Measurements from ENCODE around the gene PHC2.

DNA sequence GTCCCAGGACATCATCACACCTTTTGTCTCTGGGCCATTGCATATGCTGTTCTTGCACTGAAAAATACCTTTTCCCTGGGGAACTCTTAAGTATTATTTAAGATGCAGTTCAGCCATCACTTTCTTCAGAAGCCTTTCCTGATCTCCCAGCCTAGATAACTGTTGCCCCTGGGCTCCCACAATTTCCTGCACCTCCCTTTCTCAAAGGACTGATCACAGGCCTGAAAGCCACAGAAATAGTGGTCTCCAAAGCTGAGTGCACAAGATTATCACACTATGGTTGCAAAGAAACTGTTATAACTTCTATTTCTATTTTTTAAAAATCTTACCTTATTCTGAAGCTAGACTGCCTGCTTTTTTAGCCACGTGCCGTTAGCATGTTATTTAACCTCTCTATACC is 38.8 kb upstream of the PHC2 start:
- no peak for TF ChIP-seq EZH2phosphoT487 (conservative IDR thresholded peaks at IDR 0.05; ENCODE audit: low read length)
- TF ChIP-seq, protein P1, sequence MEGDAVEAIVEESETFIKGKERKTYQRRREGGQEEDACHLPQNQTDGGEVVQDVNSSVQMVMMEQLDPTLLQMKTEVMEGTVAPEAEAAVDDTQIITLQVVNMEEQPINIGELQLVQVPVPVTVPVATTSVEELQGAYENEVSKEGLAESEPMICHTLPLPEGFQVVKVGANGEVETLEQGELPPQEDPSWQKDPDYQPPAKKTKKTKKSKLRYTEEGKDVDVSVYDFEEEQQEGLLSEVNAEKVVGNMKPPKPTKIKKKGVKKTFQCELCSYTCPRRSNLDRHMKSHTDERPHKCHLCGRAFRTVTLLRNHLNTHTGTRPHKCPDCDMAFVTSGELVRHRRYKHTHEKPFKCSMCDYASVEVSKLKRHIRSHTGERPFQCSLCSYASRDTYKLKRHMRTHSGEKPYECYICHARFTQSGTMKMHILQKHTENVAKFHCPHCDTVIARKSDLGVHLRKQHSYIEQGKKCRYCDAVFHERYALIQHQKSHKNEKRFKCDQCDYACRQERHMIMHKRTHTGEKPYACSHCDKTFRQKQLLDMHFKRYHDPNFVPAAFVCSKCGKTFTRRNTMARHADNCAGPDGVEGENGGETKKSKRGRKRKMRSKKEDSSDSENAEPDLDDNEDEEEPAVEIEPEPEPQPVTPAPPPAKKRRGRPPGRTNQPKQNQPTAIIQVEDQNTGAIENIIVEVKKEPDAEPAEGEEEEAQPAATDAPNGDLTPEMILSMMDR (IDR thresholded peaks at IDR 0.05; ENCODE audit: insufficient read depth, low read length, poor library complexity, severe bottlenecking) = no peak
